NCI-H2227 (cell line): ENCODE data around the gene ZRANB3.
"Not testable (repeated sequence)": the region's sequence is repeated elsewhere in the genome, so short reads cannot be mapped to it uniquely, and the experiment has no call there.

Source experiments
- DNase-seq: peaks from one replicate; lab custom pipeline; 2025; ENCODE audit not compliant: unreplicated experiment; lab: John Stamatoyannopoulos, UW

The ZRANB3 gene

DNA sequence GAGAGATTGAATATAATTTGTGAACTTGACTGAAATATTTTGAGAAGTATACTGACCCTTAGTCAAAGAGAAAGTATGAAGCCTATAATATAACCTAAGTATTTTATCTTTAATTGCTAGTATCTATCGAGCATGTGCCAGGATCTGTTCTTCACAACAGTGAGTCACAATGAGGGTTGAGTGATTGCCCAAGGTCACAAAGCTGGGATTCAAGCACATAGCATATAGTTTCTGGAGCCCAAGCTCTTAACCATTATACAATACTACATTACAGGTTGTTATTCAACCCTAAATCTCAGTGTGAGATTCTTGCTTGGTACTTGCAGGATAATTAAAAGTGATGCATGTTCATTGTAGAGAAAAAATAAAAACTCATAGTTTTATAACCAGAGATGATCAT is 381.8 kb downstream of the ZRANB3 start:
- DNase-seq: no peak

GRCh38 chr2:135144343-135144742 is 386.7 kb downstream of the ZRANB3 start:
- DNase-seq: no peak

DNA sequence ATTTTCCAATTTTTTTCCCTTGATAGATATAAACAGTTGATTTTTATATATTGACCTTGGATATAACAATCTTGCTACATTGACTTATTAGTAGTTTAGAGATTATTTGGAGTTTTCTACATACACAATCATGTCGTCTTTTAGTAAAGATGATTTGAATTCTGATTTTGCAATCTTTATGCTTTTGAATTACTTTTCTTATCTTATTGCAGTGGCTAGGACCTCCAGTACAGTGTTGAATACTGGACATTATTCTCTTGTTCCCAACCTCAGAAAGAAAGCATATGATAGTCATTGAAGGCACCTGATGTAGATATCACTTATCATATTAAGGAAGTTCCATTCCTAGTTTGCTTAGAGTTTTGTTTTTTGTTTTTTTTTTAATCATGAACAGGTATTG is 388.7 kb downstream of the ZRANB3 start:
- DNase-seq: no peak

GRCh38 chr2:135140606-135141005 is 390.4 kb downstream of the ZRANB3 start:
- no peak for DNase-seq

GRCh38 chr2:135132314-135132713 is 398.7 kb downstream of the ZRANB3 start:
- no peak for DNase-seq

GRCh38 chr2:135130751-135131150 is 400.3 kb downstream of the ZRANB3 start:
- no peak for DNase-seq

- no peak for DNase-seq
These were observed 405.1 kb downstream of the ZRANB3 start for GRCh38 chr2:135125940-135126339.

GRCh38 chr2:135124924-135125886 is 405.8 kb downstream of the ZRANB3 start:
- DNase-seq: no peak

DNA sequence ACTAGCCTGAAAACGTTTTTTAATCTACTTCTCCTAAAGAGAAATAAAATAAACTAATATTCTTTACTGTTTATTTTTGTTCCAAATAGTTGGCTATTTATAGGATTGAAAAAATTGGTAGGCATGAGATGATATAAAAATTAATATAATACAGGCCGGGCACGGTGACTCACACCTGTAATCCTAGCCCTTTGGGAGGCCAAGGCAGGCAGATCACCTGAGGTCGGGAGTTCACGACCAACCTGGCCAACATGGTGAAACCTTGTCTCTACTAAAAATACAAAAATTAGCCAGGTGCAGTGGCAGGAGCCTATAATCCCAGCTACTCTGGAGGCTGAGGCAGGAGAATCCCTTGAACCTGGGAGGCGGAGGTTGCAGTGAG is 409.4 kb downstream of the ZRANB3 start:
- not testable (repeated sequence) for DNase-seq

- DNase-seq: no peak
These were observed 409.9 kb downstream of the ZRANB3 start for GRCh38 chr2:135121016-135121657.

DNA sequence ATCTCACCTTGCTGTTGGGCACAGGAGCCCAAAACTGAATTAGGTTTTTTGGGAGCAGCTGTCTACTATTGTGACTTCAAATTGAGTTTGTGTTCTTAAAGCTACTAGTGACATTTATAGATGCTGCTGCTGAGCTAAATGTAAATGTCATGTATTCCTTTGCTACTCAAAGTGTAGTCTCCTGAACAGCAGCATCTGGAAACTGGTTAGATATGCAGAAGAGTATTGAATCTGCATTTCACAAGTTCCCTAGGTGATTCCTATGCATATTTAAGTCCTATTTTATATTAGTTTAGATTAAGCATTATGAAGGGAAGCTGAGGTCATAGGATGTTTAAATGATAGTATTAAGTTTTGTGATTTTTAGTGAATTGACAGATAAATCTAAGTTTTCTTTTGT is 411.4 kb downstream of the ZRANB3 start:
- no peak for DNase-seq

- DNase-seq: no peak
These were observed 417.7 kb downstream of the ZRANB3 start for GRCh38 chr2:135113322-135113721.

DNA sequence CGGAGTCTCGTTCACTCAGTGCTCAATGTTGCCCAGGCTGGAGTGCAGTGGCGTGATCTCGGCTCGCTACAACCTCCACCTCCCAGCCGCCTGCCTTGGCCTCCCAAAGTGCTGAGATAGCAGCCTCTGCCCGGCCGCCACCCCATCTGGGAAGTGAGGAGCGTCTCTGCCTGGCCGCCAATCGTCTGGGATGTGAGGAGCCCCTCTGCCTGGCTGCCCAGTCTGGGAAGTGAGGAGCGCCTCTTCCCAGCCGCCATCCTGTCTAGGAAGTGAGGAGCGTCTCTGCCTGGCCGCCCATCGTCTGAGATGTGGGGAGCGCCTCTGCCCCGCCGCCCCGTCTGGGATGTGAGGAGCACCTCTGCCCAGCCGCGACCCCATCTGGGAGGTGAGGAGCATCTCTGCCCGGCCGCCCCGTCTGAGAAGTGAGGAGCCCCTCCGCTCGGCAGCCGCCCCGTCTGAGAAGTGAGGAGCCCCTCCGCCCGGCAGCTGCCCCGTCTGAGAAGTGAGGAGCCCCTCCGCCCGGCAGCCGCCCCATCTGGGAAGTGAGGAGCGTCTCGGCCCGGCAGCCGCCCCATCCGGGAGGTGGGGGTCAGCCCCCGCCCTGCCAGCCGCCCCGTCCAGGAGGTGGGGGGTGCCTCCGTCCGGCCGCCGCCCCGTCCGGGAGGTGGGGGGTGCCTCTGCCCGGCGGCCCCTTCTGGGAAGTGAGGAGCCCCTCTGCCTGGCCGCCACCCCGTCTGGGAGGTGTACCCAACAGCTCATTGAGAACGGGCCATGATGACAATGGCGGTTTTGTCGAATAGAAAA is 425.3 kb downstream of the ZRANB3 start:
- not testable (repeated sequence) for DNase-seq

DNA sequence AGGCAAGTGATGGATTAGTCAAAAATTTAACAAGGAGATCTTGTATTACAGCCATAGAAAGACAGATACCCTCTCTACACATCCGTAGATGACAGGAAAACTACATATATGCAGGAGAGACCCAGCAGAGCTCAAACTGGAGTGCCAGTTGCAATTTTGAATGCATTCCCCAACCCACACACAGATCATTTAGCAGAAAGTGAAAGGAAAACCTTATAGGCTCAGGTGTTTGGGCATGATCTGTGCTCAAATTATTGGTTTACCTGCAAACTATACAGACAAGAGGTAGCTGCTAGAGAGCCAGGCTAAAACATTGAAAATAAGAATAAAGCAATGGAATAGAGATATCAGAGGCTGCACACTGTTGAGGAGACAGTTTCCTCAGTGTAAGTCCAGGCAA is 427.2 kb downstream of the ZRANB3 start:
- DNase-seq: no peak

GRCh38 chr2:135099802-135100483 is 431.1 kb downstream of the ZRANB3 start:
- DNase-seq: no peak

DNA sequence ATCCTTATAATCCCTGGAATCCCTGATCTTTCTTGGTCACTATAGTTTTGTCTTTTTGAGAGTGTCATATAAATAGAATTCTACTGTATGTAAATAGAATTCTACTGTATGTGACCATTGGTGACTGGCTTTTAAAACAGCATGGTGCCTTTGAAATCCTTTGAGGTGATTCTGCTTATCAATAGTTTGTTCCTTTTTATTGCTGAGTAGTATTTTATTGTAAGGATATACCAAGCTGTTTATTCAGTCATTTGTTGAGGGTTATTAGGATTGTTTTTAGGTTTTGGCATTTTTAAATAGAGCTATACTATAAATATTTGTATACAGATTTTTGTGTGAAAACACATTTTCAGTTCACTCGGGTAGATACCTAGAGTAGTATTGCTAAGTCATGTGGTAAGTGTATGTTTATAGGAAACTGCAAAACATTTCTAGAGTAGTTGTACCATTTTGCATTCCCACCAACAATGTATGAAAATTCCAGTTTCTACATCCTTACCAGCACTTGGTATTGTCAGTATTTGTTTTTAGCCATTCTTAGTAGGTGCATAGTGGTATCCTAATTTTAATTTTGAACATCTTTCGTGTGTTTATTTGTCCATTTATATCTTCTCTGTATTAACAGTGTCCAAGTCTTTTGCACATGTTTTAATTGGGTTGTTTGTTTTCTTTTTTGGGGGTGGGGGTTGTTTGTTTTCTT is 433.3 kb downstream of the ZRANB3 start:
- DNase-seq: no peak

DNA sequence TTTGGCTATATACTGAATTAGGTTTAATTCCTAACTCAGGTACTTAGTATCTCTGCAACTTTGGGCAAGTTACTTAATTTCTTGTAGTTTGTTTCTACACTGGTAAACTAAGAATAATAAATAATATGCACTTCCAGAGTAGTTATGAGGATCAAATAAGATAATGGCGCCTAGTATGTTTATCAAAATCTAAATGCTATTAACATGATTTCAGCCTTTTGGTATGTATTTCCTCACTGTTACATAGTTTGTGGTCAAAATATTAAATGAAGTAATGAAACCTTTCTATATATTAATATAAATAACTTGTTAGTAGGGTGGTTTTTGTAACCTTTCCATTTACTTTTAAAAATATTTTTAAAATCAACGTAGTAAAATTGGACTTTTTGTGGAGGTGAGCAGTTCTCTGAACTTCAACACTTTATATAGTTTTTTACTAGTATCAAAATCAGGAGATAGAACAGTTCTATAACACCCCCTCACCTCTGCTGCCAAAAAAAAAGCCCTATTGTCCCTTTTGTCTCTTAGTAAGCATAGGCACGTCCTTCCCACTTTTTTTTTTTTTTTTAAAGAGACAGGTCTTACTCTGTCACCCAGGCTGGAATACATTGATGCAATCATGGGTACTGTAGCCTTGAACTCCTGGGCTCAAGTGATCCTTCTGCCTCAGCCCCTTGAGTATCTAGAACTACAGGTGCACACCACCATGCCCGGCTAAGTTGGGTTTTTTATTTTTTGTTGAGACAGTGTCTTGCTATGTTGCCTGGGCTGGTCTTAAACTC is 434.2 kb downstream of the ZRANB3 start:
- DNase-seq: no peak

DNA sequence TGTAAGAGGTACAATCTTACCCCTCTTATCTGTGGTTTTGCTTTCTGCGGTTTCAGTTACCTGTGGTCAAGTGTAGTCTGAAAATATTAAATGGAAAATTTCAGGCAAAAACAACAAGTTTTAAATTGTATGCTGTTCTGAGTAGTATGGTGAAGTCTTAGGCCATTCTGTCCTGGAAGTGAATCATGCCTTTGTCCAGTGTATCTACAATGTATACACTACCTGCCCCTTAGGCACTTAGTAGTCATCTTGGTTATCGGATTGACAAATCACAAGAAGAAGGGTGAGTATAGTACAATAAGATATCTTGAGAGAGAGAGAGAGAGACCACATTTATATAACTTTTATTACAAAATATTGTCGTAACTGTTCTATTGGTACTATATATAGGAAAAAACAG is 435.4 kb downstream of the ZRANB3 start:
- DNase-seq: no peak

DNA sequence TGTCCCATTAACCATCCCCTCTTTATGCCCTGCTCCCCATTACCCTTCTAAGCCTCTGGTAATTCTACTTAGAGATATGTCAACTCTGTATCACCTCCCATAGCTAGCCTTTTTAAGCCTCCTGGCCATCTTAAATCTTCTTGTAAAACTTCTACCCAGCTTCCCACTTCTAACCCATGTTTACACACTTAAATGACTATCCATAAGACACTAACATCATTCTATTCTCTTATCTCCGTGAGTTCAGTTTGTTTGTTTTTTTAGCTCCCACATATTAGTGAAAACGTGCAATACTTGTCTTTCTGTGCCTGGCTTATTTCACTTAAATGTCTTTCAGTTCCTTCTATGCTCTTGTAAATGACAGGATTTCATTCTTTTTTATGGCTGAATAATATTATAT is 436.5 kb downstream of the ZRANB3 start:
- DNase-seq: no peak
